NCI-H128 (cell line): ENCODE data around the gene DLGAP1.

Source experiments
- DNase-seq: peaks from one replicate; lab custom pipeline; 2025; ENCODE audit not compliant: unreplicated experiment; lab: John Stamatoyannopoulos, UW

DLGAP1 gene

DNA sequence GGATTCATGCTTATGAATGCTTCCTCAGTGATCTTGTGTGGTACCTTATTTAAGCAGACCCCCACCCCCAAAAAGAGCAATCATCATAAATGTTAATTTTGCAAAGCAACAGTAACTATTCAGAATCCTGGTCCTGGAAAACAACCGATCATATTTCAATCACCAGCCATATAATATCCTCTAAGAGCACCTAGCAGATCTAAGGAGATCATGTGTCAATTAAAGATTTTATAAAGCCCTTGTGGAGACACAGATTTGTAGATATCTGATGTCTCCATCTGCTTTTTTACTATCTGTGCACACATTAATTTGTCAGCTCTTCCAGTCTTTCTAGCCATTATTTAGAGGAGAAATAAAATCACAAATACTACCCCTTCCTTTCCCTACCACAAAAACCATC lies 581.4 kb downstream of the DLGAP1 start:
- peak; percentile 38 for DNase-seq

DNA sequence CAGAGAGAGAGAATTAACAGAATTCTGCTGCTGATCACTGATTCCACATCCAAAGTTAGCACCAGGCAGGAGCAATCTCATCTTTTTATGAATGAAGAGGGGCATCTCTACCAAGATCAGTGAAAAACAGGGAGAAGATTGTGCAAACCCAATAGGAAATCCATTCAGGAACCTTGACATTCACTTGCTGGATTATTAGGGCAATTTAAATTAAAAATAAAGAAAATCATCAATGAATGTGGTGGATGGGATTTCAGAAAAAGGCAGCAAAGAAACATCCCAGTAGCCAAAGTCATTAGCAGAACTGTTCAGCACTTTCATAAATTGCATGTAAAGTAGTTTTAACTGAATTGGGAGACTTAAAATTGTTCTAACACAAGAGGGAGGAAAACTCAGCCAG lies 581.9 kb downstream of the DLGAP1 start:
- no peak for DNase-seq

GRCh38 chr18:3872641-3873040 lies 582.5 kb downstream of the DLGAP1 start:
- no peak for DNase-seq

GRCh38 chr18:3871687-3872086 lies 583.4 kb downstream of the DLGAP1 start:
- no peak for DNase-seq

DNA sequence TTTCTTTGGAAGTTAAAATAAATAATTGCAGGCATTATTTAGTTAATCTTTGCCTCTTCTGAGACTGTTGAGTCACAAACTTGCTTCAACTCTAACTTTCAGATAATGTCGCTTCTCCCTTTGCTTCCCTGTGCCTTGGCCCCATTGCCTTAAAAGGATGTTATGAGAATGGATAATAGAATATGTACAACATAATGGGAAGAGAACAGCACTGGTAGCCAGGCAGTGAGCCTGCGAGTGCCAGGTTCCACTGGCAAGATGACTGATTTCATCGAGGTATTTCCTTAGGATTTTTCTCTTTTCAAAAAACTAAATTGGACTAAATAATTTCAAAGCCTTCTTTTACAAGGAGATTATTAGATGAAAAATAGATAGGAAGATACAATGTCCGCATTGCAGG lies 584.2 kb downstream of the DLGAP1 start:
- no peak for DNase-seq

- DNase-seq, result peak; percentile 57
Observed at GRCh38 chr18:3869848-3870247, 585.3 kb downstream of the DLGAP1 start.

DNA sequence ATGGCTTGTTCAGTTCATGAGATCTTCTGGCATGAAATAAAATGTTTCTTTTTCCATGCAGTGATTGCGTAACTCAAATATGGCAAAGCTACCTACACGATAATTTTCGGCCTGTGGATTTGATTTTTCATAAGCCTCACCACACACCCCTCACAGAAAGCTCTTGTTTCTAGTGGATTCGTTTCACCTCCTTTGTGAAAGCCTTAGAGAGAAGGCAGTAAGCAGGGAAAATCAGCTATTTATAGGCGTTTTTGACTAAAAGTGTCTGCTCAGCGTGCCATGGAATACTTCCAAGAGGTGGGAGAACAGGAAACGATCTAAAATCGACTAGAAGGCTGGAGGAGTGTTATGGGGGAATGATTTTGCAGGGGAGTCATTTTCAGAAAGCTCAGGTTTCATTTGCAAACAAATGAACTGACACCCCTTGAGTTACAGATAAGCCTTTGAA lies 587.2 kb downstream of the DLGAP1 start:
- DNase-seq, result no peak

DNA sequence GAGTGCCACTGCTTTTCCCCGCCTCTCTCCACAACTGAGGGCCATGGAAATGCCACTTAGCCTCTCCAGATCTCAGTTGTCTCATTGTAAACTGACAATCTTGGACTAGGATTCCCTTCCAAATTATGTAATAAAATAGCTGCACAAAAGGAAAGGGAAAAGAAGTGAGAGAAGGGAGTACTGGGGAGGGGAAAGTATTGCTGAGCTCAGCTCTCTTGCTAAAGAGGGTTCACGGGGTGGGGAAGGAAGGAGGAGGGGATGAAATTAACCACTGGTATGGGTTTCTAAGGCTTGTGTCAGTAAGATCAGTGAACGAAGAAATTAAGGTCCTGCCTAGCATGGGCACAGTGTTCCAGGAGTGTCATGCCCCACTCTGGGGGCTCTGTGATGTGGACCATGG lies 587.9 kb downstream of the DLGAP1 start:
- no peak for DNase-seq

DNA sequence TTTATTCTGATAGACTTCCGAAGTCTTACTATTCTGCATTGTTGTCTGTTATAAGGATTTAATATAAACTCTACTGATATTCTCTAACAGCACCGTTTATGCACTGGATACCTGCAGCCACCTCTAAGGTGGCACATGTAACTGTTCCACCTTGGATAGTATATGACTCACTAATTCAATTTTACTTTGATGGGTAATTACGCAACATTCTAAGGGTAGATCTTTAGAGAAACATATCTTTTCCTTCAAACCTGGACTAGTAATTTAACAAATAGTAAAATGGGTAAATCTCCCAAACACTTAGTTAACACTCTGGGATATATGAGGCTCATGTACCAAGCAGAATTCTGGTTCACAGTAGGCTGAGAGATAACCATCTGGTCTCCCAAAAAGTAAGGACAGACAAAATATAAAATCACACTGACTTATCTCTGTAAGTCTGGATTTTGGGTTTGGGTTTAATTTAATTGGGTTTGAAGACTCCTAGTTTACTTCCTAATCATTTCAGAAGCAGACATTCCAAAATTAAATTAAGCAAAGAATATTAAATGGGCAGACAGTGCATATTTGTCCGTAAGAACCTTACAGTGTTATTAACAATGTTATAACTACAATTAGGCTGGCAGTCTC lies 590.3 kb downstream of the DLGAP1 start:
- no peak for DNase-seq

DNA sequence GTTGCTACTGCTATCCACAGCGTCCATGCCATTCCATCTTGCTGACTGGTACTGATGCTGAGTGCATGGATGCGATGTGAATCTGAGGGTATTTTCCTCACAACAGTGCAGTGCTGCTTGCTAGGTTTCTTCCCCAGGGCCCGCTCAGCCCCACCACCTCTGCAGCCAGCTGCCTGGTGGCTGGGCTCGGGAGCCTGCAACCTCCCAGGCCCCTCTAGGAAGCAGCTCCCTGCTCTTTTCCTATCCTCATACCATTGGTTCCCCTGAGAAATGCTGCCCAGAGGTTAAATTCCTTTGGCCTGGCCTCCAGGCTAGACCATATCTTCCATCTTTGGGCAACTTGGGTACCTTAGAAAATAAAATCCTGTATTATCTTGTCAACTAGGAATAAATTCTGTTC lies 591.5 kb downstream of the DLGAP1 start:
- DNase-seq, result no peak

- no peak for DNase-seq
Observed at GRCh38 chr18:3863006-3863405, 592.1 kb downstream of the DLGAP1 start.

GRCh38 chr18:3861495-3861894 lies 593.6 kb downstream of the DLGAP1 start:
- DNase-seq, result no peak

DNA sequence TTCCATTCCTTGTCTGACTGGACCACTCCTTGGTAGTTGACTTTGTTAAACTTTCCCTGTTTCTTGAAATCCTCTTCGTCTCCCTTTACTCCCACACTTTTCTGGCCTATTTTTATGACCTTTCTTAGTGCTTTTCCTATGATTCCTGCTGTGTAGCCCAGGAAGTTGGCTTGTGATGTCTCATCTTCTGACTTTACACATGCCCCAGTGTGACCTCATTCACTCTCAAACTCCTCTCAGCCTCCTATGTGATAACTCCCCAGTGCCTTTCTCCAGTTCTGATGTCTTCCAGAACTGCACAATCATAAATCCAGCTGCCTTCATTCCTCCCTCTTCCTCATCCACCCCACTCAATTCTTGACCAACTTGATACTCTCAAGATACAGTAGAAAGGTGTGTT lies 597.6 kb downstream of the DLGAP1 start:
- DNase-seq, result no peak

GRCh38 chr18:3855966-3856365 lies 599.1 kb downstream of the DLGAP1 start:
- DNase-seq, result no peak

DNA sequence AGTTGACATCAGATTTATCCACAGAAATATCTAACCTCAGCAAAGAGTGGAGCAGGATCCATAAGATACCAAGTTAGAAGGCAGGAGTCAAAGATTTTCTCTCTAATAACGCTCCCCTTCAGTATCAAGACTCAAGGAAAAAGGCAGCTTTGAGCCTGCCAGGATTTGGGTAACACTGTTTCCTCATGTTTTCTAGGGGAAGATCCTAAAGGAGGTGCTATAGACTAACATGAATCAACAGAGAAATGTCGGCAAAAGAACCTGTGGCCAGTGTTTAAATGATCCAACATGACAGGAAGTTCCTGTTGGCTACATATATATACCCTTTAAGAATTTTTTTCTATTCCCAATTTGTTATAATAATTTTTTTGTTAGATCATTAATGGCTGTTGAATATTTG lies 602.8 kb downstream of the DLGAP1 start:
- no peak for DNase-seq

GRCh38 chr18:3851159-3851558 lies 603.9 kb downstream of the DLGAP1 start:
- DNase-seq, result no peak

DNA sequence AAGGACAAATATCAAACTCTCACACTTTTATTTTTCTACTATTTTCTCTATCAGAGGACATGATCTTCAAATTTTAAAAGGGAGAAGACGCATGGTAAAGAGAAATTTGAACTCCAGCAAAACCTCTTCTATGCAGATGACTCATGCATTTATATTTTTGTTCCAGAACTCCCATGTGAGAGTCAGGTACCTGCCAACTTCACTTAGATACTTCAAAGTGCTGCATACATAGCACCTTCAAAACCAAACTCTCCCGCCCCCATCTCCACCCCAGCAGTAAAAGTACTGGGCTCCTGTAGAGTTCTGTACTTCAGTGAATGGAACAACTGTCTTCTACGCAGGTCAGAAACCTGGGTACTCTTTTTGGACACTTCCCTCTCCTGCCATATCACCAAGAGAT lies 606.8 kb downstream of the DLGAP1 start:
- DNase-seq, result no peak

DNA sequence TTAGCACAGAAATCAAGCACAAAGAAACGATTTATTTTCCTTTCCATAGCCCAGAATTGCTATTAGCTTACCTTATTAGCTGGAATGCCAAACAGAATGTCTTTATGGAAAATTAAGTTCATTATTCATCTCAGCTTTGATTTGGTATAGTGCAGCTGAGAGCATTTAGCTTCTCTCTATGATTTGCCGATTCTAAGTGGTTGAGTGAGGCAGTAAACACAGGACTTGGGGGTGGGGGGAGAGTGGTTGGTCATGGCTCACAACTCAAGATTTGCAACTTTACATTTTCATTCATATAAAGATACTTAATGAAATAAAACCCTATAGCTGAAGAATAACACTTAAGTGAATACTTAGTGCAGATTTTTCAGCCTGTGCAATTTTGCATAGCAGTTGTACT lies 609.9 kb downstream of the DLGAP1 start:
- no peak for DNase-seq

- DNase-seq, result no peak
Observed at GRCh38 chr18:3842844-3843243, 612.3 kb downstream of the DLGAP1 start.

GRCh38 chr18:3840766-3841165 lies 614.3 kb downstream of the DLGAP1 start:
- no peak for DNase-seq

DNA sequence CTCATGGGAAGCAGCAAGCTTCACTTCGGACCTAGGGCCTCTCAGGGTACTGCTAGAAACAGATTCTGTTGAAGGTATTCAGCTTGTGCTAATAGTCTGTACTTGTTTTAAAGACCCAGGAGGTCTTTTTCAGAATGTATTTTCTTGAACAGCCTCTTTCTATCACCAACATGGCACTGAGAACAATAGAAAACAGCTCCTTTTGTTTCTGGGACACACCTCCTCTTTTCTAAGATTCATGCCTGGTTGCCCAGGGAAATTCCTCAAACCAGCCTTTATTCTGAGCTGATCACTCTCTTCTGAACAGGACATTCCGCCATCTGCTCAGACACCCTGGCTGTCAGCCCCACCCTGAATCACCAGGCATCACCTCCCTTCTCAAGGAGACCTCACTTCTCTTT lies 615.5 kb downstream of the DLGAP1 start:
- no peak for DNase-seq

DNA sequence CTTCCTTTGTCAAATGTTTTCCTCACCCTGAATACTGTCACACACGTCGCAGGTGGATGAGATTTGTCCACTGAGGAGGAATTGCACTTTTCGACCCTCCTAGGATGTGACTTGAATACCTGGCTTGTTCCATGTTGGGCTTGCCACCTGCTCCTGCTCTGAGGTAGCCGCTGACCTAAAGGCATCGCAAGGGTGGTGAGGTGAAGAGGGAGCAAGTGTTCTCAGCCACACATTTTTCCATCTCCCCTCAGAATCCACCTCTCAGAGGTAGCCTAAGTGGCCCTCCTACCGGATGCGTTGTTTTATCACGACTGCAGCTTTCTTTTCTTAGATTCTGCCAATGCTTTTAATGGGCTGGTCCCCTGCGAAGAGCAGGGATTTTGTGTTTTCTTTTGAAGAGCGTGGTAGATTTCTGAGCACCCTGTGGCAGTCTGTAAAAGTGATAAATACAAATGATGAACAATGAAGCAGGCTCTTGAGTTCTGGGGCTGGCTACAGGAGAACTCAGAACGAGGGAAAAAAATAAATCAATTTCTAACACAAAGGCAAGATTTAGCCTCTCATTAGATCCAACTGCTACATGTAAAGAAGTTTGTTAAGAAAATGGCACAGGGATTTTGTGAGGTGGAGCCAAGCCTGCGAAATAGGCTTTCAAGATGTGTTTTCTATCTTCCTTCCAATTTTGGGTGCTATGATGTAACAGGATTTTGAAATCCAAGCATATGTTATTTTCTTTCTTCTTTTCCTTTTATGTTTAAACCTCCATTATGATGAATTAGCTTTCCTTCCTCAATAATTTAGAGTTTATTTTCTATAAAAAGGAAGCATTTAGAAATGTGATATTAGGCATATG lies 618.4 kb downstream of the DLGAP1 start:
- peak; percentile 35 for DNase-seq
